Lung (tissue), 12 donors: ENCODE measurements around the gene CFAP97. TPM values are rescaled to one million over a fixed set of nuclear protein-coding genes. Genes with fewer than 3 reads are reported as not detected.

Source experiments
- ATAC-seq: fragments of 200-7000 bp; cut with Tn5 transposase; one replicate; pipeline ENCODE4 v1.9.1; 2020; ENCODE audit warnings: moderate number of reproducible peaks; ENCODE audit not compliant: insufficient read depth, low FRiP score
- DNase-seq, 3 donors: peaks; one replicate each; pipeline ENCODE4 v3.0.0-alpha.2; 2013 to 2017
- H3K27ac ChIP-seq, 2 donors: one replicate each; pipeline ENCODE4 v1.5.1; 2013; ENCODE audit warnings: mild to moderate bottlenecking in 2 of 2, moderate library complexity in 2 of 2, control low read depth in 1 of 2, inconsistent platforms in 1 of 2, low read depth in 1 of 2, low read length in 1 of 2
- H3K27me3 ChIP-seq, 3 donors: one replicate each; pipeline ENCODE4 v1.5.1; 2013; ENCODE audit warnings: low read length in 2 of 3; ENCODE audit not compliant: control insufficient read depth in 3 of 3, insufficient read depth in 3 of 3
- H3K36me3 ChIP-seq, 4 donors: one replicate each; pipeline ENCODE4 v1.5.1; 2013; ENCODE audit warnings: low read length in 4 of 4, mild to moderate bottlenecking in 1 of 4, moderate library complexity in 1 of 4; ENCODE audit not compliant: control insufficient read depth in 4 of 4, insufficient read depth in 4 of 4
- H3K4me1 ChIP-seq, 5 donors: one replicate each; pipeline ENCODE4 v1.5.1; 2013; ENCODE audit warnings: low read length in 5 of 5, mild to moderate bottlenecking in 2 of 5, moderate library complexity in 1 of 5; ENCODE audit not compliant: control insufficient read depth in 5 of 5, insufficient read depth in 5 of 5
- H3K4me3 ChIP-seq: one replicate; pipeline ENCODE4 v1.5.1; 2013; ENCODE audit warnings: mild to moderate bottlenecking, control low read depth, moderate library complexity
- H3K9ac ChIP-seq, 2 donors: one replicate each; pipeline ENCODE4 v1.5.1; 2013; ENCODE audit warnings: low read length in 2 of 2, control low read depth in 1 of 2; ENCODE audit not compliant: insufficient read depth in 1 of 2
- H3K9me3 ChIP-seq, 4 donors: one replicate each; pipeline ENCODE4 v1.5.1; 2013; ENCODE audit warnings: low read length in 3 of 4, mild to moderate bottlenecking in 1 of 4, moderate library complexity in 1 of 4; ENCODE audit not compliant: control insufficient read depth in 4 of 4, insufficient read depth in 3 of 4
- WGBS, 2 donors: extraction: QIAGEN DNeasy Blood & Tissue Kit; methylation state at CpG; one replicate each; pipeline ENCODE4 v1.1.7; 2013; 5-methylcytosine and 5-hydroxymethylcytosine counted together
- polyA plus RNA-seq, 2 donors: library from polyadenylated mRNA; stranded (reverse); fragments of 200-250 nt; gene quantifications; one replicate each; pipeline ENCODE4 v1.2.1, GENCODE V29; 2013
- total RNA-seq, 2 donors: library from RNA; depleted of rRNA in 1 of 2; stranded (reverse); fragments of >200 nt in 1 of 2; gene quantifications; one replicate each; pipeline ENCODE4 v1.2.1, GENCODE V29; 2014 to 2021
- TF ChIP-seq, protein P1 (sequence below): IDR thresholded peaks from 2 replicates; pipeline ENCODE4 v1.5.1; 2012; ENCODE audit warnings: mild to moderate bottlenecking; ENCODE audit errors: control extremely low read depth, extremely low read depth
- donor health status: control.
- donor health status: control.
- donor health status: Bipolar disorder and iron deficiency.
- donor health status: healthy.
- donor health status: DM: yes; HTN: yes; CAD: no.

Gene CFAP97
- total and polyA plus RNA-seq, 4 donors = 5.4 to 39.2 (median 22.0) TPM

DNA sequence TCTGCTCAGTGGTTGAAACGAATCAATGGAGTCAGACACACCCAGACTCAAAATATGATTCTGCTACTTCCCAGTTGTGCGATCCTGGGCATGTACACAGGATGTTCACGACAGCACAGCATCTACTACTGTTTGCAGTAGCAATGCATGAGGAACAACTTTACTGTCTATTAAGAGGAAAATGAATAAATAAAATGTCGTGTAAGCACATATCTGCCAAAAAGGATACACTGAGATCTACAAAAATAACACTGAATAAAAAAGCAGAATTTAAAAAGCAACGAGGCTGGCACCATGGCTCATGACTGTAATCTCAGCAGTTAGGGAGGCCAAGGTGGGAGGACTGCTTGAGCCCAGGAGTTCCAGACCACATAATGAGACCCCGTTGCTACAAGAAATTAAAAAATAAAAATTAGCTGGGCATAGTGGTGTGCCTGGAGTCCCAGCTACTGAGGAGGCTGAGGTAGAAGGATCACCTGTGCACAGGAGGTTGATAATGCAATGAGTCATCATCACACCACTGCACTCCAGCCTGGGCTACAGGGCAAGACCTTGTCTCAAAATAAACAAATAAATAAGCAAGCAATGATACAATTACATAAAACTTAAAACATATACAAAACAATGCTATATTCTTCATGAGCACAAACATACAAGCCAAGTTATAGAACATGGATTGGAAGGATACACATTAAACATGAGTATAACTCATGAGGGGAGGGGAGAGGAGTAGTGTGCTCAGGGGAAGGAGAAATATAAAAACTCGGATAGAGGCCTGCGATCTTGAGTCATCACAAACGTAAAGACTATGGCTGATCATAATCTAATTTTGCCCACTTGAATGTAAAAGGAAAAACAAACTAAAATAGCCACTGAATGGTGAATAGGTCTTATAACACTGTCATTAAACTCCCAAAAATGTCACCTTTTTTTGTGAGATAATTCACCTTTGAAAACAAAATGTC is 8.6 kb downstream of the CFAP97 start:
- ATAC-seq (no peak), DNase-seq (no peak)
- Histone ChIP-seq H3K4me1 (peaks cover 0 to 2% (median 0%) of the 10 kb centered on the region in 5 donors), H3K27ac (no peak overlapping the region), H3K9me3 (peaks cover 0 to 3% (median 0%) of the 10 kb centered on the region in 4 donors), H3K9ac (no peak overlapping the region), H3K36me3 (peaks cover 0 to 6% (median 3%) of the 10 kb centered on the region in 4 donors), H3K27me3 (no peaks in the 10 kb centered on the region), H3K4me3 (no peak overlapping the region)
- 80 to 86% methylated on average over 9 of the region's 9 CpGs for WGBS, 2 donors
- TF ChIP-seq, protein P1, sequence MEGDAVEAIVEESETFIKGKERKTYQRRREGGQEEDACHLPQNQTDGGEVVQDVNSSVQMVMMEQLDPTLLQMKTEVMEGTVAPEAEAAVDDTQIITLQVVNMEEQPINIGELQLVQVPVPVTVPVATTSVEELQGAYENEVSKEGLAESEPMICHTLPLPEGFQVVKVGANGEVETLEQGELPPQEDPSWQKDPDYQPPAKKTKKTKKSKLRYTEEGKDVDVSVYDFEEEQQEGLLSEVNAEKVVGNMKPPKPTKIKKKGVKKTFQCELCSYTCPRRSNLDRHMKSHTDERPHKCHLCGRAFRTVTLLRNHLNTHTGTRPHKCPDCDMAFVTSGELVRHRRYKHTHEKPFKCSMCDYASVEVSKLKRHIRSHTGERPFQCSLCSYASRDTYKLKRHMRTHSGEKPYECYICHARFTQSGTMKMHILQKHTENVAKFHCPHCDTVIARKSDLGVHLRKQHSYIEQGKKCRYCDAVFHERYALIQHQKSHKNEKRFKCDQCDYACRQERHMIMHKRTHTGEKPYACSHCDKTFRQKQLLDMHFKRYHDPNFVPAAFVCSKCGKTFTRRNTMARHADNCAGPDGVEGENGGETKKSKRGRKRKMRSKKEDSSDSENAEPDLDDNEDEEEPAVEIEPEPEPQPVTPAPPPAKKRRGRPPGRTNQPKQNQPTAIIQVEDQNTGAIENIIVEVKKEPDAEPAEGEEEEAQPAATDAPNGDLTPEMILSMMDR = no peak

DNA sequence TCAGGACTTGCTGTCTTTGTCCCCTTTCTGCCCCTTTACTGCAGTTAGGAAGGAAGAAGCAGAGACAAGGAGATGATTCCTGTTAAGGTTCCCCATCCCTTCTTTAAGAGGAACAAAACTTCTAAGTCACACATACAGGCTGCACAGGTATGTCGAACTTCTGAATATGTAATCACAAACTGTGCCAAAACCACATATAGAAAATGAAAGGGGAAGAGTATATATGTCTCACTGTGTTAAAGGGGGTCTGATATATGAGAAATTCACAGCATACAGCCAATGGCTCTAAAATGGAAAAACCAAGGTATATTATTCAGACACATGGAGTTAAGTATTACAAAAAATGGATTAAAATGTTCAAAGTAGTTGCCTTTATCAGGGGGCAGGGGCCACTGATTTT is 11.7 kb downstream of the CFAP97 start:
- Histone ChIP-seq H3K9me3 (peaks cover 0 to 3% (median 0%) of the 10 kb centered on the region in 4 donors), H3K4me1 (peaks cover 0 to 2% (median 0%) of the 10 kb centered on the region in 5 donors), H3K9ac (no peak overlapping the region), H3K4me3 (no peak overlapping the region), H3K27ac (no peak overlapping the region), H3K36me3 (peaks cover 9 to 17% (median 10%) of the 10 kb centered on the region in 4 donors), H3K27me3 (no peaks in the 10 kb centered on the region)
- DNase-seq = no peak
- 48 to 77% methylated on average over 1 of the region's 1 CpG for WGBS, 2 donors
- no peak for ATAC-seq
- TF ChIP-seq, protein P1 = no peak

DNA sequence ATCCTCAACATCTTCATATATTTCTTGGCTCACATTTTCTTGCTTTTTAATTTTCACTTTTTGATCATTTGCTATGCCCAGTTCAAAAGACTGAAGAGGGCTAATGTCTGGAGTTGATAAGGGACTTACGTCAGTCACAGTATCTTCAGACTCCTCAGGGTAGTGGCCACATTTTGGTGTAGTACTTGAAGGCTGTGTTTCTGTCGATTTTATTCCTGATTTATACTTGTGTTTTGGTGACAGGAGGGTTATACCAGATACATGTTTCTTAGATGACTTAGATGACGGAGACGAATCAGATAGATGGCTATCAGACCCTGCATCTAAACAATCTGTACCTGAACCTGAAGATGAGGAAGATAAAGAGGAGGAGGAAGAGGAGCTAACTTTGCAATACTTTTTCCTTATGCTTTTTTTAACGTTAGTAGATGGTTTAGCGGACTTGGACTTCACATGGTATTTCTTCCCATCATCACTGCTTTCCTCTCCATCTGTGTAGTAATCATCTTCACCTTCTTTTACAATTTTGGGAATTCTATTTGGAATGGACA is 13.4 kb downstream of the CFAP97 start:
- ATAC-seq (no peak), DNase-seq (no peak)
- Histone ChIP-seq H3K9me3 (peaks cover 0 to 3% (median 0%) of the 10 kb centered on the region in 4 donors), H3K36me3 (peaks cover 9 to 21% (median 13%) of the 10 kb centered on the region in 4 donors), H3K27me3 (no peaks in the 10 kb centered on the region), H3K27ac (no peak overlapping the region), H3K4me3 (no peak overlapping the region), H3K4me1 (peaks cover 0 to 2% (median 0%) of the 10 kb centered on the region in 5 donors), H3K9ac (no peak overlapping the region)
- TF ChIP-seq, protein P1 = no peak
- 91 to 94% methylated on average over 6 of the region's 6 CpGs for WGBS, 2 donors
